GM12864 (cell line): ENCODE measurements around the gene RBFOX2.

Source experiments
- DNase-seq: peaks from one replicate; pipeline ENCODE4 v3.0.0-alpha.2; 2011; ENCODE audit warnings: low read depth
- H3K4me3 ChIP-seq: 2 replicates; pipeline ENCODE4 v1.5.1; 2011; ENCODE audit warnings: mild to moderate bottlenecking, low read depth, low read length, control low read depth
- CTCF ChIP-seq: IDR thresholded peaks from 2 replicates; pipeline ENCODE4 v1.5.1; 2011; ENCODE audit warnings: low read depth, mild to moderate bottlenecking, moderate library complexity, low read length, control low read depth, inconsistent platforms; ENCODE audit errors: missing control alignments

The RBFOX2 gene

DNA sequence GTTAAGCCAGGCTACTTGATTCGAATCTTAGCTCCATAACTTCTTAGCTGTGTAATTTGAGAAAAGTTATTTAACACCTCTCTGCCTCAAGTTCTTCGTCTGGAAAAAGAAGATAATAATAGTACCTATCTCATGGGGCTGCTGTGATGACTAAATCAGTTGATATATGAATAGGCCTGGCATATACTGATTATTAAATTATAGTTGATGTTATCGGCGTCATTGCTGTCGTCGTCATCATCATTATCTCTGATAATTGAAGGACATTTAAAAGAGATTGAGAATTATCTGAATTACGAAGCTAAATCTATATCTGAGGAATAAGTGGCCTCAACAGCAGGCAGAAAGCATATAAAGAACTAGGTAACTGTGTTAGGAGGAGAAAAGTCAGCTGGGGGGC lies 165.9 kb downstream of the RBFOX2 start:
- H3K4me3 ChIP-seq = no peak overlapping the region
- no peak for DNase-seq
- TF ChIP-seq CTCF = no peak

DNA sequence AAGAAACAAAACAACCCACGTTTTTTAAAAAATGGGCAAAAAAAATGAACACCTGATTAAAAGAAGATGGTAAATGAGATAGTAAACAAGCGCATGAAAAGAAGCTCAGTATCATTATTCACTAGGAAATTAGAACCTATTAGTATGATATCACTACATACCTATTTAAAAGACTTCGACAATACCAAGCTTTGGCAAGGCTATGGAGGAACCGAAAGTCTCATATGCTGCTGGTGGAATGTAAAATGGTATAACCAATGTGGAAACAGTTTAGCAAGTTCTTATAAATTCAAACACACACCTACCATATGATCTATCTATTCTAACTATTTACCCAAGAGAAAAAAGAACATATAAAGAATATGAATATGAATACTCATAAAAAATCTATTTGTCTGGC lies 167.2 kb downstream of the RBFOX2 start:
- DNase-seq = no peak
- H3K4me3 ChIP-seq = no peak overlapping the region
- TF ChIP-seq CTCF = no peak

- no peak for TF ChIP-seq CTCF
- H3K4me3 ChIP-seq = no peak overlapping the region
- no peak for DNase-seq
Observed at GRCh38 chr22:35860837-35861236, 167.8 kb downstream of the RBFOX2 start.

DNA sequence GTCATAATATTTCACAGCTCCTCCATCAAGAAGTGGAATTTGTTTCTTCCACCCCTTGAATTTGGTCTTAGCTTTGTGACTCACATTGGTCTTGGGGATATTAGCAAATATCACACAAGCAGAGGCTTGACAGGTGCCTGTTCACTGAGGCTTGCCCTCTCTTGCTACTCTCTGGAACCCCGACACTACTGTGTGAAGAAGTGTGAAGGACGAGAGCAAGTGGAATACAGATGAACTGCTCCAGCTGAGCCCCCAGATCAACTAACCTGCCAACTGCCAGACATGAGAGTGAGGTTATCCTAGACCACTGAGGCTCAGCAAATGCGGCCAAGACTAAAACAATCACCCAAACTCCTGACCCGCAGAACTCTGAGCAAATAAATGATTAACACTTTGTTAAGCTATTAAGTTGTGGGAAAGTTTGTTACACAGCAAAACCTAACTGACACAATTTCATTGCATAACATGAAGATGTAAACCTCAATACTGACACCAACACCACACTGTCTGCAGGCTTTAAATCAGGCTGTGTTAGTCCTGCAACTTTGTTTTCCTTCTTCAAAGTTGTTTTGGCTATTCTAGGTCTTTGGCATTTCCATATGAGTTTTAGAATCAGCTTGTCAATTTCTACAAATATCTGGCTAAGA lies 168.4 kb downstream of the RBFOX2 start:
- no peak for TF ChIP-seq CTCF
- no peak for DNase-seq

GRCh38 chr22:35854334-35854733 lies 174.3 kb downstream of the RBFOX2 start:
- no peak for DNase-seq
- no peak for TF ChIP-seq CTCF
- H3K4me3 ChIP-seq = no peak overlapping the region

More for the DNA sequence above, 168.4 kb downstream of the RBFOX2 start:
- H3K4me3 ChIP-seq = no peak overlapping the region

- H3K4me3 ChIP-seq = no peak overlapping the region
- DNase-seq = no peak
- no peak for TF ChIP-seq CTCF
Observed at GRCh38 chr22:35852076-35852475, 176.5 kb downstream of the RBFOX2 start.

GRCh38 chr22:35850831-35851230 lies 177.8 kb downstream of the RBFOX2 start:
- no peak overlapping the region for H3K4me3 ChIP-seq
- DNase-seq = no peak
- no peak for TF ChIP-seq CTCF
